GM12892 (cell line): ENCODE data around the gene ABCC4.

Experiments used
- POLR2A ChIP-seq: IDR thresholded peaks from 2 replicates; pipeline ENCODE4 v1.6.1; 2011; ENCODE audit warnings: low read depth, low read length, control low read depth
- POLR2AphosphoS5 ChIP-seq: IDR thresholded peaks from 2 replicates; pipeline ENCODE4 v1.6.1; 2011; ENCODE audit warnings: low read depth, low read length, control low read depth
- TAF1 ChIP-seq: IDR thresholded peaks from 2 replicates; pipeline ENCODE4 v1.6.1; 2011; ENCODE audit warnings: low read depth, mild to moderate bottlenecking, control low read depth, low read length, borderline replicate concordance

DNA sequence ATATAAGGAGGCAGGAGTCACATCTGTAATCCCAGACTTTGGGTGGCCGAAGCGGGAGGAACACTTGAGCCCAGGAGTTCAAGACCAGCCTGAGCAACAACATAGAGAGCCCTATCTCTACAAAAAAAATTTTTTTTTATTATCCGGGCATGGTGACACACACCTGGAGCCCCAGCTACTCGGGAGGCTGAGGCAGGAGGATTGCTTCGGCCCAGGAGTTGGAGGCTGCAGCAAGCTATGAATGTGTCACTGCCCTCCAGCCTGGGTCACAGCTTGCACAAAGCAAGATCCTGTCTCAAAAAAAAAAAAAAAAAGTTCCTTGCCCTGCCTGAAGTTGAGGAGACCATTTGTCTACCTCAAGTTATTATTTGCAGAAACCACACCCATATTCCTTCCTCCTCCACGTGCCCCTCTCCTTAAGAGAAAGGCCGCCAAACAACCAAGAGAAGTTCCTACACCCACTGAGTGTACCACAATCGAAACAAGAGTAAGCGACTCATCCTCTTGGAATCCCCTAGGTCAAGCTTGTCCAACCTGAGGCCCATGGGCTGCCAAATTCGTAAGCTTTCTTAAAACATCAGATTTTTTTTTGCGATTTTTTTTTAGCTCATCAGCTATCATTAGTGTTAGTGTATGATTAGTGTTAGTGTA is 2.2 kb downstream of the ABCC4 start:
- TF ChIP-seq POLR2AphosphoS5 (no peak), POLR2A (no peak), TAF1 (no peak)
